H1 (cell line): ENCODE data around the gene CCSER2. TPM values are rescaled to one million over a fixed set of nuclear protein-coding genes. Genes with fewer than 3 reads are reported as not detected.

Experiments used
- polyA plus RNA-seq, 7 experiments: library from polyadenylated mRNA; depleted of rRNA in 3 of 7; stranded (reverse) in 5 of 7; unstranded in 2 of 7; fragments of >200 nt in 5 of 7; fragments of 200-250 nt in 2 of 7; gene quantifications; 1 replicate in 5 of 7; 2 replicates in 1 of 7; 4 replicates in 1 of 7; pipeline versions ENCODE4 v1.2.1 to v1.2.3, GENCODE V29; 2011 to 2013; ENCODE audit warnings: missing spikeins in 2 of 7, mixed read lengths in 2 of 7
- total RNA-seq: library from RNA; stranded (reverse); fragmentation: NEBNext Ultra II Directional; extraction: Animal tissue kit (Norgen Biotek cat#: 25700); gene quantifications from 2 replicates; pipeline ENCODE4 v1.2.1, GENCODE V29; 2021
- TF ChIP-seq, protein P1 (sequence below): fragments of 300-600 bp; sonication (generic); IDR thresholded peaks from 2 replicates; pipeline ENCODE4 v1.7.1; 2012; ENCODE audit warnings: low read length, moderate library complexity, mild to moderate bottlenecking, inconsistent platforms; ENCODE audit not compliant: insufficient replicate concordance

Gene CCSER2
- total and polyA plus RNA-seq, 2 of the 8 experiments (the other 6 are each of a cell fraction or from before 2014, with no cell fraction given), result 6.9 to 30.5 TPM

DNA sequence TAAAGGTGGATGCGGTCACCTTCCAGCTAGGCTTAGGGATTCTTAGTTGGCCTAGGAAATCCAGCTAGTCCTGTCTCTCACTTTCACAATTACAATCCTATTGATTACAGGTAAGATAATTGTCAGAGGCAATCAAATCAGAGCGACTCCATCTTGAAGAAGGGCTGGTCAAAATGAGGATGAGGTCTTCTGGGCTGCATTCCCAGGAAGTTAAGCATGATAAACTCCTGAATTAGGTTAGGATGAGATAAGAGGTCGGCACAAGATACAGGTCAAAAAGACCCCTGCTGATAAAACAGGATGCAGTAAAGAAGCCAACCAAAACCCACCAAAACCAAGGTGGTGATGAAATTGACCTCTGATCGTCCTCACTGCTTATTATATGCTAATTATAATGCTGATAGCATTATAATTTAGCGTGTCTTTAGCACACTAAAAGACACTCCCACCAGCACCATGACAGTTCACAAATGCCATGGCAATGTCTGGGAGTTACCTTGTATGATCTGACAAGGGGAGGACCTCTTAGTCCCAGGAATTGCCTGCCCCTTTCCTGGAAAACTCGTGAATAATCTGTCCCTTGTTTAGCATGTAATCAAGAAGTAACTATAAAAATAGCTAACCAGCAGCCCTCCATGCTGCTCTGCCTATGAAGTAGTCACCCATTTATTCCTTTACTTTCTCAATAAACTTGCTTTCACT, 237.6 kb downstream of the CCSER2 start (continued):
- TF ChIP-seq, protein P1, sequence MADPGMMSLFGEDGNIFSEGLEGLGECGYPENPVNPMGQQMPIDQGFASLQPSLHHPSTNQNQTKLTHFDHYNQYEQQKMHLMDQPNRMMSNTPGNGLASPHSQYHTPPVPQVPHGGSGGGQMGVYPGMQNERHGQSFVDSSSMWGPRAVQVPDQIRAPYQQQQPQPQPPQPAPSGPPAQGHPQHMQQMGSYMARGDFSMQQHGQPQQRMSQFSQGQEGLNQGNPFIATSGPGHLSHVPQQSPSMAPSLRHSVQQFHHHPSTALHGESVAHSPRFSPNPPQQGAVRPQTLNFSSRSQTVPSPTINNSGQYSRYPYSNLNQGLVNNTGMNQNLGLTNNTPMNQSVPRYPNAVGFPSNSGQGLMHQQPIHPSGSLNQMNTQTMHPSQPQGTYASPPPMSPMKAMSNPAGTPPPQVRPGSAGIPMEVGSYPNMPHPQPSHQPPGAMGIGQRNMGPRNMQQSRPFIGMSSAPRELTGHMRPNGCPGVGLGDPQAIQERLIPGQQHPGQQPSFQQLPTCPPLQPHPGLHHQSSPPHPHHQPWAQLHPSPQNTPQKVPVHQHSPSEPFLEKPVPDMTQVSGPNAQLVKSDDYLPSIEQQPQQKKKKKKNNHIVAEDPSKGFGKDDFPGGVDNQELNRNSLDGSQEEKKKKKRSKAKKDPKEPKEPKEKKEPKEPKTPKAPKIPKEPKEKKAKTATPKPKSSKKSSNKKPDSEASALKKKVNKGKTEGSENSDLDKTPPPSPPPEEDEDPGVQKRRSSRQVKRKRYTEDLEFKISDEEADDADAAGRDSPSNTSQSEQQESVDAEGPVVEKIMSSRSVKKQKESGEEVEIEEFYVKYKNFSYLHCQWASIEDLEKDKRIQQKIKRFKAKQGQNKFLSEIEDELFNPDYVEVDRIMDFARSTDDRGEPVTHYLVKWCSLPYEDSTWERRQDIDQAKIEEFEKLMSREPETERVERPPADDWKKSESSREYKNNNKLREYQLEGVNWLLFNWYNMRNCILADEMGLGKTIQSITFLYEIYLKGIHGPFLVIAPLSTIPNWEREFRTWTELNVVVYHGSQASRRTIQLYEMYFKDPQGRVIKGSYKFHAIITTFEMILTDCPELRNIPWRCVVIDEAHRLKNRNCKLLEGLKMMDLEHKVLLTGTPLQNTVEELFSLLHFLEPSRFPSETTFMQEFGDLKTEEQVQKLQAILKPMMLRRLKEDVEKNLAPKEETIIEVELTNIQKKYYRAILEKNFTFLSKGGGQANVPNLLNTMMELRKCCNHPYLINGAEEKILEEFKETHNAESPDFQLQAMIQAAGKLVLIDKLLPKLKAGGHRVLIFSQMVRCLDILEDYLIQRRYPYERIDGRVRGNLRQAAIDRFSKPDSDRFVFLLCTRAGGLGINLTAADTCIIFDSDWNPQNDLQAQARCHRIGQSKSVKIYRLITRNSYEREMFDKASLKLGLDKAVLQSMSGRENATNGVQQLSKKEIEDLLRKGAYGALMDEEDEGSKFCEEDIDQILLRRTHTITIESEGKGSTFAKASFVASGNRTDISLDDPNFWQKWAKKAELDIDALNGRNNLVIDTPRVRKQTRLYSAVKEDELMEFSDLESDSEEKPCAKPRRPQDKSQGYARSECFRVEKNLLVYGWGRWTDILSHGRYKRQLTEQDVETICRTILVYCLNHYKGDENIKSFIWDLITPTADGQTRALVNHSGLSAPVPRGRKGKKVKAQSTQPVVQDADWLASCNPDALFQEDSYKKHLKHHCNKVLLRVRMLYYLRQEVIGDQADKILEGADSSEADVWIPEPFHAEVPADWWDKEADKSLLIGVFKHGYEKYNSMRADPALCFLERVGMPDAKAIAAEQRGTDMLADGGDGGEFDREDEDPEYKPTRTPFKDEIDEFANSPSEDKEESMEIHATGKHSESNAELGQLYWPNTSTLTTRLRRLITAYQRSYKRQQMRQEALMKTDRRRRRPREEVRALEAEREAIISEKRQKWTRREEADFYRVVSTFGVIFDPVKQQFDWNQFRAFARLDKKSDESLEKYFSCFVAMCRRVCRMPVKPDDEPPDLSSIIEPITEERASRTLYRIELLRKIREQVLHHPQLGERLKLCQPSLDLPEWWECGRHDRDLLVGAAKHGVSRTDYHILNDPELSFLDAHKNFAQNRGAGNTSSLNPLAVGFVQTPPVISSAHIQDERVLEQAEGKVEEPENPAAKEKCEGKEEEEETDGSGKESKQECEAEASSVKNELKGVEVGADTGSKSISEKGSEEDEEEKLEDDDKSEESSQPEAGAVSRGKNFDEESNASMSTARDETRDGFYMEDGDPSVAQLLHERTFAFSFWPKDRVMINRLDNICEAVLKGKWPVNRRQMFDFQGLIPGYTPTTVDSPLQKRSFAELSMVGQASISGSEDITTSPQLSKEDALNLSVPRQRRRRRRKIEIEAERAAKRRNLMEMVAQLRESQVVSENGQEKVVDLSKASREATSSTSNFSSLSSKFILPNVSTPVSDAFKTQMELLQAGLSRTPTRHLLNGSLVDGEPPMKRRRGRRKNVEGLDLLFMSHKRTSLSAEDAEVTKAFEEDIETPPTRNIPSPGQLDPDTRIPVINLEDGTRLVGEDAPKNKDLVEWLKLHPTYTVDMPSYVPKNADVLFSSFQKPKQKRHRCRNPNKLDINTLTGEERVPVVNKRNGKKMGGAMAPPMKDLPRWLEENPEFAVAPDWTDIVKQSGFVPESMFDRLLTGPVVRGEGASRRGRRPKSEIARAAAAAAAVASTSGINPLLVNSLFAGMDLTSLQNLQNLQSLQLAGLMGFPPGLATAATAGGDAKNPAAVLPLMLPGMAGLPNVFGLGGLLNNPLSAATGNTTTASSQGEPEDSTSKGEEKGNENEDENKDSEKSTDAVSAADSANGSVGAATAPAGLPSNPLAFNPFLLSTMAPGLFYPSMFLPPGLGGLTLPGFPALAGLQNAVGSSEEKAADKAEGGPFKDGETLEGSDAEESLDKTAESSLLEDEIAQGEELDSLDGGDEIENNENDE, result no peak
- TF ChIP-seq, all 59 proteins: peak for 0
